HK-2 (cell line): ENCODE data around the gene SNCB.
"Not testable (repeated sequence)": the region's sequence is repeated elsewhere in the genome, so short reads cannot be mapped to it uniquely, and the experiment has no call there.

Experiments used
- DNase-seq: peaks from one replicate; pipeline ENCODE4 v3.0.0-alpha.2; 2018; ENCODE audit not compliant: unreplicated experiment

SNCB gene

GRCh38 chr5:176624142-176624541 lies 6.2 kb downstream of the SNCB start:
- no peak for DNase-seq

GRCh38 chr5:176621661-176622079 lies 8.7 kb downstream of the SNCB start:
- no peak for DNase-seq

DNA sequence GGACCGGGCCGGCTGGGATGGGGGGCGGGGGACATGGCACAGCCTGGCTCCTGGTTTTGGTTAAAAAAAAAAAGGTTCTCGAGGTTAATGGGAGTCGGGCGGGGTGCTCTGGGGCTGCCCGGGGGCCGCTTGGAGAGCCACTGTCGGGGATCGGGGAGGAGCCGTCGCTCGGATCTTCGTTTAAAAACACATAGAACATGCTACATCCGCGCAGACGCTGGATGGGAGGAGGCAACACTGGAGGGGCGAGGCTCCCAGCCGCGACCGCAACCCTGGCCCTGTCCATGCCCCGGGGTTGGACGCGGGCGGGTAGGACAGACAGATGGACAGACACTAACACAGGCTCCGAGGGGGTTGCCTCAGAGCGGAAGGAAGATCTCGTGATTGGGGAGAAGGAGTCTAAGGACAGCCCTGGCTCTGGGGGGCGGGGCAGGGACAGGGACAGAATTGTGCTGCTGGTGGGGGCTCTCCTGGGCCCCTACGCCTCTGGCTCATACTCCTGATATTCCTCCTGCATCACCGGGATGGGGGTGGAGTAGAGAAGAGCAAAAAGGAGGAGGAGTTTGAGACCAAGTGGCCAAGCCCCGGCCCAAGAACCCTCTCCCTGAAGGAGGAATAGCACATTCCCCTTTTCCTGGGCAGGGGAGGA lies 9.9 kb downstream of the SNCB start:
- peak; percentile 36 for DNase-seq

DNA sequence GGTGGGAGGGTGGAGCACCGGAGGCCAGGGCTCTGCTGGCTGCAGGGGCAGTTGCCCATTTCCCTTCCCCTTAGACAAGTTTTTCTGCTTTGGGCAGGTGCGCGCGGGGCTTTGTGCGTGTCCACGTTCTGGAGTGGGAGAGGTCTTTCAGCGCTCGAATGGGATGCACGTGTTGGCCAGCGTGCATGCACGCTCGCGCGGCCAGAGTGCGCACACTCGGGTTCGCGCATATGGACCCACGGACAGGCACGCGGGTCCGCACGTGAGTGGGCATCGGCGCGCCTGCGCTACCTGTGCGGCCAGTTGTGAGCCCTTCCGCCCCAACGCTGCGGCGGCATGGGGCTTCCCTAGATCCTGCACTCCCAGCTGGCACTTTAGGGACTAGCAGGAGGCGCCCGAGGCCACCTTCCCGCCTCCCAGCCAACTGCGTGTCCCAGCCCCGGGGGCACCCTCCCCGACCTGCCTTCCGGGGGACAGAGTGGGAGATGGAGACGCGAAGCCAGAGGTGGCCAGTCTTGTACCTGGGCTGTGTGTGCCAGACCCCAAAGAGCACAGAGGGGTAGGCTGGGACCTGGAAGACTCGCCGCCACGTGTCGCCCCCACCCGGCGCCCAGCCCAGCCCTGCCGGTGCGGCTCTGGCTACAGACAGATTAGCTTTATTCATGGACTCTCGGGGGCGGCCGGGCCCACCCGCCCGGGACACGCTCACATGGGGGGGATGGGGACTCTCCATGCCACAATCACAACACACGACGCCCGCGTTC lies 10.6 kb downstream of the SNCB start:
- DNase-seq: no peak

- peak; percentile 79 for DNase-seq
Observed at GRCh38 chr5:176619203-176619568, 11.1 kb downstream of the SNCB start.

DNA sequence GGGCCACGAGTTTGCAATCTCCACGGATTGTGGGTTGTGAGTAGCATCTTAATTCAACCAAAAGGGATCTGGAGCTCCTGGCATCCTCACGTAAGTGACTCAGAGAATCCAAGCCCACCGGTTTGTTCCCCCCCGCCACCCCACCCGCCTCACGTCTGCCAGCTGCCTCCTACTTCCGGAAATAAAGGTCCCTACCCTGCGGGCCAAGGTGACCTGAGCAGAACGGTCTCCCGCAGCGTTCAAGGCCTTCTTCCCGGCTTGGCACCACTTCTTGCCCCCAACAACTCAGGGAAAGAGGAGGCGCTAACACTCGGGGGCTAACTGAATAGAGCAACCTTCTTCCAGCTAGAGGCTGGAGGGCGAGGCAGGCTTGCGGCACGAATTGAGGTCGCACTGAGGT lies 11.6 kb downstream of the SNCB start:
- no peak for DNase-seq

DNA sequence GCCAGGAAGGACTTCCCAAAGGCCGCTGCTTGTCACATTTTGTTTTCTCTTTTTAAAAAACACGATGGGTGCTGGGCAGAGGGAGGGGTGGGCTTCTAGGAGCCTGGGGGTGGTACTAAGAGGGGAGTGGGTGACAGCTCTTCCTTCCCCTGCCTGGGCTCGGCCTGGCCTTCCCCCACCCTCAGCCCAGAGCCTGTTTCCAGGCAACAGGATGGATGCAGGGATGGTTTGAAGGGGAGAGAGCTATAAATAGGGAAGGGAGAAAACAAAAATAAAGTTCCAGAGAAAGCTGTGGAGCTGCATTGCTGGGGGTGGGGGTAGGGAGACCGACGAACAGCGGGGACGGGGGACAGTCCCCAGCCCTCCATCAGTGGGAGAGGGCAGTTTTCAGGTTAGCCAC lies 13.8 kb downstream of the SNCB start:
- no peak for DNase-seq

DNA sequence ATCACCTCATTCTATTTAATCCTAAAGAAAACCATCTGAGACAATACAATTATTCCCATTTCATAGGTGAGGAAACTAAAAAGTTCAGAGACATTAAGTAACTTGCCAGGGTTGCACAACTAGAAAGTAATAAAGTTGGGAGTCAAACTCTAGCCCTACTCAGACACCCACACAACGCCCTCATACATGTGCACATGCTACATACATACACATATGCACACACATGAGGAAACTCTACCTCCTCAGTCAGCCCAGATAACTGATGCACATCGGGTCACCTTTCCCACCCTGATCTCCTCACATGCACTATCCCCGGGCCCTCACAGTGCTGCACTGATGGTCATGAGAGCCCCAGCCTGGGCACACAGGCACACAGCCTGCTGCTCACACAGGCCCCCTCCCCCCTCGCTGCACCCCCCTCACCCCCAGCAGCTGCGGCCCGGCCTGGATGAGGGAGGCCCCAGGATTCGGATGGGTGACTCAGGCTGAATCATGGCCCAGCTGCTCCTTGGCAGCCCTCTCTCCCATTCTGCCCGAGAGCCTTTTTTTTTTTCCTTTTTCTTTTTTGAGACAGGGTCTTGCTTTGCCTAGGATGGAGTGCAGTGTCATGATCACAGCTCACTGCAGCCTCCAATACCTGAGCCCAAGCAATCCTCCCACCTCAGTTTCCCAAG lies 15.4 kb downstream of the SNCB start:
- peak; percentile 32 for DNase-seq

DNA sequence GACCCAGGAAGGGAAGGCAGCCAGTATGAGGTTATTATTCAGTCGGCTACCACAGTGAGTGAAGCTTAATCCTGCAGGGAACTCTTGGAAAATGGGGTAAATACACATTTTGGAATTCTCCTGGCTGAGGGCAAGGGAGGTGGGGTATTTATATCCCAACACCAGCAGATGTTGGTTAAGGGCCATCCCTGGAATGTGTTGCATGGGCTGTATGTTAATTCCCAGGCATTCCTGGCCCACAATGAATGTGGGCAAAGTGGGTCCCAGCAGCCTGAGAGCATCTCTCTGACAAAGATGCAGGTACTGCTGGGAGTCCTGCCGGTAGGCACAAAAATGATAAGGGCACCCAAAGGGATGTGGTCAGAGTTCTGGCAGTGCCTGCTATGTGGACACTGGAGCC lies 17.5 kb downstream of the SNCB start:
- DNase-seq: no peak

DNA sequence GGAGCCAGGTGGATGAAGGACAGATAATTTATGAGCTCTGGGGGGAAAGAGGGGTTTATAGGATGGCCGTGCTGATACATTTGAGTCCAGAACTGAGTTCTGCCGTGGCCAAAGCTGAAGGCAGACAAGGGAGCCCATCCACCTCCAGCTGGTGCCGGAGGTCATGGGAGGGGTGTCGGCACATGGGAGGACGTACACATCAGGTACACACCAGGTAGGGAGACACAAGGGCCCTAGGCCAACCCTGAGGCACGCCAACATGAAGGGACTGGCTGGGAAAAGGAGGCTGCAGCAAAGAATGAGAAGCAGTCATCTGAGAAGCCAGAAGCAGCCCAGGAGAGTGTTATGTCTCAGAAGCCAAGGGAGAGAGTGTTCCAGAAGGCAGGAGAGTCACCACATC lies 18.3 kb downstream of the SNCB start:
- DNase-seq: no peak

DNA sequence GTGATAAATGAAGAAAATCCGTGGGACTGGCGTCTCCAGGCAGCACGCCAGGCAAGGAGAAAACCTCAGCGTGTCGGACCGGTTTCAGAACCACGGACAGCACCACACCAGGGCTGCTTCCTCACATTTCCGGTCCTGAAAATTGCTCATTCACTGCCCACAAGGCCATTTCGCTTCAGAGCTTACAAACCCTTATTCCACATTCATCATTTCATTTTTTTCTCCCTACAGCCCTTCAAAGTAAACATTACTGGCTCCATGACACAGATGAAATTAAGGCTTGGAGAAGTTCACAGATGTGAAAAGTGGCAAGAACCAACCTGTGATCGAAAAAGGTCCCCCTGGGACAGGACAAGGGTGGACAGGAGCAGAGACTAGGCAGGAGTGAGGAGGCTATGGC lies 18.9 kb downstream of the SNCB start:
- peak; percentile 79 for DNase-seq

DNA sequence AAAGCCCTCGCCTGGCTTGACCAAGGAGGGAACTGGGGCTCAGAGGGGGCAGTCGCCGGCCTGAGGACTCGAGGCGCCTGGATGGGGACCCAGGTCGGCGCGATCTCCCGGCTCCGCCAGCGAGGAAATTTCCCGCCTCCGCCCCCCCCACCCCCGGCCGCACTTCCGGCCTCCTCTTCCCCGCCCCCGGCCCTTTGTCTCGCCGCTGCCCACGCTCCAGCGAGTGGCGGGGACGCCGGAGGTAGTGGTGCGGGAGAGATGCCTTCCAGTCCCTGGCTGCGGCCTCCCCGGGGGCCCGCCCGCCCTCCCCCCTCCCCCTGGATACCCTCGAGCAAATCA lies 19.9 kb downstream of the SNCB start:
- no peak for DNase-seq

GRCh38 chr5:176609724-176610434 lies 20.5 kb downstream of the SNCB start, which contains the start of gene GPRIN1:
Gene GPRIN1, minus strand, starts transcription at chr5:176610156. Its CDS starts 10,322 bp downstream, at chr5:176599834.
- DNase-seq: peak; percentile 61

- DNase-seq: peak; percentile 53
Observed at GRCh38 chr5:176608937-176609723, 21.2 kb downstream of the SNCB start.

DNA sequence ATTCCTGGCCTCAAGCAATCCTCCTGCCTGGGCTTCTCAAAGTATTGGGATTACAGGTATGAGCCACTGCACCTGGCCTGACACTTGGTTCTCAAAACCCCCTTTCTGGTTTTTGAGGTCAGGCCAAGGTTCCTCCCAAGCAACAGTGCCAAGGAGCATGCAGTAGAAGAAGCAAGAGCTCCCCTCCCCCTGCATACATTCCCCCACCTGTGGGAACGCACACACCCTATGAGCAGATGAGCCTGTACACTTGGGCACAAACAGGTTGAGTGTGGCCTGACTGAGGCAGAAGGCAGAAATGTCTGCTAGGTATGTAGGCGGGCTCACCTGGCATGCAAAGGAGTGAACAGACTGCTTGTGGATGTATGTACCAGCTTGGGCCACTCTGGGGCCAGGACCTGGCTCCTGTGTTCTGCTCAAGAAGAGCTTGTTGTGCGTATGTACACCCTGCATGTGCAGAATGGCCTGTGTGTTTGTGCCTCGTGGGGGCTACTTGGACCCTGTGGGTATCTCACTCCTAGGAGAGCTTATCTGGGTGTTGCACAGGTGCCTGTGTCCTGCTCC lies 22.1 kb downstream of the SNCB start:
- no peak for DNase-seq

DNA sequence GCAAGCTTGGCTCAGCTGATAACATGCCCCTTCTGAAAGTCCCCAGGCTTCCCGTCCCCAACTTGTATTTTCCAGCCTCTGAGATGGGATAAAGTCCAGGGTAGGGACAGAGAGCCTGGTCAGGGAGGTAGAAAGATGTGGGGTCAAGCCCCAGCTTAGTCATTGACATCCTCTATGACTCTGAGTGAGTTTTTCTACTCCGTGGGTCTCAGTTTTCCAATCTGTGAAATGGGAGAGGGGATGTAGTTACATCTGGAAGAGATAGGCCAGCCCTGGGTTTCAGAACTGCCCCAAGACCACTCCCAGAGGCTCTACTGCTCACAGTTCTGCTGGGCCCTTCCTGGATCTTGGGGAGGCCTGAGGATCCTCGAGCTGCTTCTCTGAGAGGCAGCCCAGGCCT lies 23.5 kb downstream of the SNCB start:
- no peak for DNase-seq

DNA sequence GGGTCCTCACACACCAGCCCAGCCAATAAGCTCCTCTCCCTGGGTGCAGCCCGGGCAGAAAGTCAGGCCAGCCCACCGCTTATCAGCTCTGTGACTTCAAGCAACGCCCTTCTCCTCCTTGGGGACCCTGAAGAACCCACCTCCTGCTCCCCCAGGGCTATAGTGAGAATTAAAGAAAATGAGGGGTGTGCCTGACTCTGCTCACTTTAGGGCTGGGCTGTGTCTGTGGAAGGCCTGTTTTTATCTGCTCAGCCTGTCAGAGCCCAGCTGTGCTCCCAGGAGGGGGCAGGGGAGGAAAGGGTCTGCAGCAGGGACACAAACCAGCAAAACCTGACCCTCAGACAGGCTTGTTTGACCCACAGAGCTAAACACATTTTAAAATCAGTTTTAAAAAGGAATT lies 24.3 kb downstream of the SNCB start:
- DNase-seq: no peak

DNA sequence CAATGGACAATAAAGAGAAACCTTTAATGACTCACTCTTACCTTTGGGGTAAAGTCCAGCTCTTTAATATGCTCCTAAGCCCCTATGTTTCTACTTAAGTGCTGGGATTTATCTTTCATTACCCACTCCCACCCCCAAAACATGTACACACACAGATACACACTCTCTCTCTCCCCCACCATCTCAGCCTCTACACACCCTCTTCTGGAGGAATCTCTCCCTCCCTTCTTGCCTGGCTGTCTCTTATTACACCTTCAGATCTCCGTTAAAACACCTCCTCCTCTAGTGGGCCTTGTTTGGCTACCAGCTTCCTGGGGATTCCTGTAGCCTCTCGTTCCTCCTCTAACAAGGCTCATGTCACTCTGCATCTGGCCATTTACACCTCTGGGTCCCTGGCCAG lies 27.2 kb downstream of the SNCB start:
- no peak for DNase-seq

DNA sequence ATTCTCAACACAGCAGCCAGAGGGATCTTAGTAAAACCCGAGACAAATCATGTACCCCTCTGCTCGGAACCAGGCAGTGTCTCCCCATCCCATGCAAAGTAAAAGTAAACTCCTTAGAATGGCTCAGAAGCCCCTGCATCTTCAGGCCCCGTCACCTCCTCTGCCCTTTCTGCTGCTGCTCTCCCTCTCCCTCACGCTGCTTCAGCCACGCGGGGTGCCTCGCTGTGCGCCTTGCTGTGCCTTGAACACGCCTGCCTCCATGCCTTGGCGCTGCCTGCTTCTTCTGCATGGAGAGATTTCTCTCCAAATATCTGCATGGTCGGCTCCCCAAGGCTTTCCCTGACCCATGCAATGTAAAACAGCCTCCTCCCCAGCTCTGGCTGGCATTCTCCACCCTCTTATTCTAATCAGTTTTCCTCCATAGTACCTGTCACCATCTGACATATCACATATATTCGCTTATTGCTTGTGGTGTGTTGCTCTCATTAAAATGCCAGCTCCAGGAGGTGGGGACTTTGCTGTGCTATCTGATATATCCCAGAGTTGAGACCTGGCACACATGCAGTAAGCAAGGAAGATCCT lies 28.3 kb downstream of the SNCB start:
- no peak for DNase-seq

DNA sequence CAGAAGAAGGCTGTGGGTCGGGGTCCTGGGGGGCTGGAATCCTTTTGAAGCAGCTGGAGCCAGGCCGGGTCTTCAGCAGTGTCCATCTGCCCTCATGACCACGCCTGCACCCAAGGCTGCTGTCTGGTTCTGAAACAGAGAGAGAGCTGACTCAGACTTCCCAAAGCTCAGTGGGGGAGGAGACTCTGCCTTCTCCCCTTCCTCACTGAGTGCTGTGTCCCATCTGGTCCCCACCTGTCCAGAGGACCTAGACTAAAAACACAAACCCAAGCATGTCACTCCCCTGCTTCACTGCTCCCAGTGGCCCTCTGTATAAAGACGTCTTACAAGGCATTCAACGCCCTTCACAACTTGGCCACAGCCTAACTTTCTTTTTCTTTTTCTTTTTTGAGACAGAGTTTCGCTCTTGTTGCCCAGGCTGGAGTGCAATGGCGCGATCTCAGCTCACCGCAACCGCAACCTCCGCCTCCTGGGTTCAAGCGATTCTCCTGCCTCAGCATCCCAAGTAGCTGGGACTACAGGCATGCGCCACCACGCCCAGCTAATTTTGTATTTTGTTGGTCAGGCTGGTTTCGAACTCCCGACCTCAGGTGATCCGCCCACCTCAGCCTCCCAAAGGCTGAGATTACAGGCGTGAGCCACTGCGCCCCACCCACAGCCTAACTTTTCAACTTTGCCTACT lies 30.4 kb downstream of the SNCB start:
- not testable (repeated sequence) for DNase-seq
